Measurements from ENCODE around the gene CLDN14.

The CLDN14 gene

DNA sequence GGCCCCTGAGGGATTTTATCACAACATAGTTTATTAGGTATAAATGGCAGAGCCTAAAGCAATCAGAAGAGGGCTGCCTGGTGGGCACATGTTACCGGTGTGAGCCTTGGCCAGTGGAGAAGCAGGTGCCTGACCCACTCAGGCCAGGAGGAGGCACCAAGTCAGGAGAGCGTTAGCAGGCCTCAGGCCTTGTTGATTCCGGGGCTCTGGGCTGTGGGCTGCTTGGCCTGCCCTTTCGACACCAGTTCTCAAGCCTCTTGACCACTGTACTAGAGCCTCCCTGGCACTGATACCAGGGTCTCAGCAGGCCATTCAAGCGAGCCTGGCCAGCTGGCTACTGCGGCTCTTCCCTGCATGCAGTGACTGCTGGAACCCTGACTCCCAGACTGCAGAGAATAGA lies 20.8 kb downstream of the CLDN14 start:
- DNase-seq (ENCODE audit: low read depth), result no peak
- no peak overlapping the region for H3K4me3 ChIP-seq (ENCODE audit: control insufficient read depth, low read depth, low read length)
- TF ChIP-seq, protein P1, sequence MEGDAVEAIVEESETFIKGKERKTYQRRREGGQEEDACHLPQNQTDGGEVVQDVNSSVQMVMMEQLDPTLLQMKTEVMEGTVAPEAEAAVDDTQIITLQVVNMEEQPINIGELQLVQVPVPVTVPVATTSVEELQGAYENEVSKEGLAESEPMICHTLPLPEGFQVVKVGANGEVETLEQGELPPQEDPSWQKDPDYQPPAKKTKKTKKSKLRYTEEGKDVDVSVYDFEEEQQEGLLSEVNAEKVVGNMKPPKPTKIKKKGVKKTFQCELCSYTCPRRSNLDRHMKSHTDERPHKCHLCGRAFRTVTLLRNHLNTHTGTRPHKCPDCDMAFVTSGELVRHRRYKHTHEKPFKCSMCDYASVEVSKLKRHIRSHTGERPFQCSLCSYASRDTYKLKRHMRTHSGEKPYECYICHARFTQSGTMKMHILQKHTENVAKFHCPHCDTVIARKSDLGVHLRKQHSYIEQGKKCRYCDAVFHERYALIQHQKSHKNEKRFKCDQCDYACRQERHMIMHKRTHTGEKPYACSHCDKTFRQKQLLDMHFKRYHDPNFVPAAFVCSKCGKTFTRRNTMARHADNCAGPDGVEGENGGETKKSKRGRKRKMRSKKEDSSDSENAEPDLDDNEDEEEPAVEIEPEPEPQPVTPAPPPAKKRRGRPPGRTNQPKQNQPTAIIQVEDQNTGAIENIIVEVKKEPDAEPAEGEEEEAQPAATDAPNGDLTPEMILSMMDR (conservative IDR thresholded peaks at IDR 0.05; ENCODE audit: control insufficient read depth, insufficient read depth, low read depth, low read length), result no peak

DNA sequence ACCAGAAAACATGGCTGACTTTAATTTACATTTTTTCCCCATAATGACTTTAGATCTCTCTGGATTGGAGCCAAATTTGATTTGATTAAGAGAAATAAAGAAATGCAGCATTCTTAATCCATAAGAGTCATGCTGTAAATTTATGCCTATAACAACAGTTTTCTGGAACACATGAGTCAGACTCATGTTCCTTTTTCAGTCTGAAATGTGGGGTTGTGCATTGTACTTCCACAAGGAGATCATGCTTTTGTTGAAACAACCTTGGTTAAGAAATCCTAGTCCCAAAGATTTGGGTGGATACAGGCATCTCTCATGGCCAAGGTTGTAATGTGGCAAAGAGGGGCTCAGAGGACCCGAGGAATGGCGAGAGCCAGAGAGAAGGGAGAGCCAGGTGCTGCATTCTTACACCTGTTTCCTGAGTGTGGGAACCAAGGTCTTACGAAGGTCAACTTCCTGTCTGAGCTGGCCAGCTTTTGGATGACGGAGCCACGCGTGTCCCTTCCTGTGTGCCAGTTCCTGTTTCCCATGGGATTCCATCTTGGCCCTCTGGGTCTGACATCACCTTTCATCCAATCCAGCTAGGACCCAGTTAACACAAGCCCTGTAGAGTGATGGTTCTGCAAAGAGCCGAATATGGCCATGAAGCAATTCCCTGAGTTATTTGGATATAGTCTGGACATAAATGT lies 23.1 kb downstream of the CLDN14 start:
- peak; percentile 42 for DNase-seq (ENCODE audit: low read depth)
- H3K4me3 ChIP-seq (ENCODE audit: control insufficient read depth, low read depth, low read length), result no peak overlapping the region
- TF ChIP-seq, protein P1 (conservative IDR thresholded peaks at IDR 0.05; ENCODE audit: control insufficient read depth, insufficient read depth, low read depth, low read length), result no peak

DNA sequence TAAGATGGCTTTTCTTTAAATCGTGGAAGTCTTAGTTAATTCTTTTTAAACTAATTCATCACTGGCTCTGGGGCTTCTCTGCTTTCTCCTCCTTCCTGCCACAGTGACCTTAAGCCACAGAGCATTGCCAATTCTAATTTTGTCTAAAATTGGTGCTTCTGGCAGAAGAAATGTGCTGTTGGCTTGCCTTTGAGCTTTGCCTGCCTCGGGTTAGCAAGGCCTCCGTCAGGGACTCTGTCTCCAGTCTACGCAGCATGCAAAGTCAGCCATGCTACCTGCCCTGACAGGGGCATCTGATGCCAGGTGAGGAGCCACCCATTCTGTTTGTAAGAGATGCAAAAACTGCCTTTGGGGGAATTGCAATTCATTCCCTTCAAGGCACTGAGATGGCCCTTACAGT lies 25.2 kb downstream of the CLDN14 start:
- DNase-seq (ENCODE audit: low read depth), result no peak
- H3K4me3 ChIP-seq (ENCODE audit: control insufficient read depth, low read depth, low read length), result no peak overlapping the region
- TF ChIP-seq, protein P1 (conservative IDR thresholded peaks at IDR 0.05; ENCODE audit: control insufficient read depth, insufficient read depth, low read depth, low read length), result no peak

DNA sequence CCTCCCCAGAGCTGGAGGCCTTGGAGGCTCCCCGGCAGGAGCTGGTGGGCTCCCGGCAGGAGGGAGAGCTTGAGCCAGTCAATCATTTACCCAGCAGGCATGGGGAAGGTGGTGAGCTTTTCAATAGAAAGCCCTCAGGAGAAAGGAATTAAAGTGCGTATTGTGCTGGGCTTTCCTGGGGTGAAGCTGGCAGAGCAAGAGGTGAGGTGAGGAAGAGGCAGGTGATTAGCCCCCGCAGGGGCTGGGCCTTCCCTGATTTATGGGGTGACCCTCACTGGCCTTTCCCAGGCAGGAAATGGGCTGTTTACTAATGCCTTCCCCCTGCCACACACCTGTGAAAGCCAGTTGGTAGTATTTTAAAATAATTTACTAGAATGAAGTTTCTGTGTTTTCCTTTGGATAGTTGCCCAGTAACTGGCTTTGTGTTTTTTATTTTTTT lies 25.8 kb downstream of the CLDN14 start:
- no peak for DNase-seq (ENCODE audit: low read depth)
- no peak overlapping the region for H3K4me3 ChIP-seq (ENCODE audit: control insufficient read depth, low read depth, low read length)
- TF ChIP-seq, protein P1 (conservative IDR thresholded peaks at IDR 0.05; ENCODE audit: control insufficient read depth, insufficient read depth, low read depth, low read length), result no peak

DNA sequence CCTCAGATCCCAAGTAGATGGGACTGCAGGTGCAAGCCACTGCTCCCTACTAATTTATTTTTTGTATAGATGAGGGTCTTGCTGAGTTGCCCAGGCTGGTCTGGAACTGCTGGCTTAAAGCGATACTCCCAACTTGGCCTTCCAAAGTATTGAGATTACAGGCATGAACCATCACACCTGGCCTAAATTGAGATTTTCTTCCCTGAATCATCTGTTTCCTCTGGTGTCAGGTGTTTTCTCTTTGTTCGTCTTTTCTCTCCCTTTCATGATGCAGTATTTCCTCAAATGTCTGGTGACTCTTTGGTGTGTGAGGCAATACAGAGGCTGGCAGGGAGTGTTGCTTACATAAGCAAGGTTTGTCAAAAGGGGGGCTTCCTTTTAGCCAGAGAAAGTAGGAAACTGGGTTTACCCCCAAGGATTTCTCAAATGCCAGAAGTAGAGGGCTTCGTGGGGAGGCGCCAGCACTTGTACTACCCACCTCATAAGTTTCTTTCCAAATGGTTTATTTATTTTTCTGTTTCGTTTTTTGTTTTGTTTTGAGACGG lies 27.6 kb downstream of the CLDN14 start:
- no peak for DNase-seq (ENCODE audit: low read depth)
- TF ChIP-seq, protein P1 (conservative IDR thresholded peaks at IDR 0.05; ENCODE audit: control insufficient read depth, insufficient read depth, low read depth, low read length), result no peak

DNA sequence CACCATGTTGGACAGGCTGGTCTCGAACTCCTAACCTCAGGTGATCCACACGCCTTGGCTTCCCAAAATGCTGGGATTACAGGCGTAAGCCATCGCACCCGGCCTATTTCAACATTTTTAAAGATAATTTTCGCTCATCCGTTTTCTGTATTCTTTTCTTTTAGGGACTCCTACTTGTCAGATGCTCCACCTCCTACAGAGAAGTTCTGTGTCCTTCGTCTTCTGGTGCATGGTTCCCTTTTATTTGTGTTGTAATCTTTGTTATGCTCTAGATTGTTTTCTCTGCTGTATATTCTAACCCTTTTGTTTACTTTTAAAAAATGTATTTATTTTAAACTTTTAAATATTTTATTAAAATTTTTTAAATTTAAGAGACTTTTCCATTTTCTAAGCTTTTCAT lies 28.4 kb downstream of the CLDN14 start:
- no peak overlapping the region for H3K4me3 ChIP-seq (ENCODE audit: control insufficient read depth, low read depth, low read length)
- no peak for DNase-seq (ENCODE audit: low read depth)
- TF ChIP-seq, protein P1 (conservative IDR thresholded peaks at IDR 0.05; ENCODE audit: control insufficient read depth, insufficient read depth, low read depth, low read length), result no peak

More for the DNA sequence above, 27.6 kb downstream of the CLDN14 start:
- no peak overlapping the region for H3K4me3 ChIP-seq (ENCODE audit: control insufficient read depth, low read depth, low read length)

Data from fibroblast of mammary gland (primary cell).